22Rv1 (cell line): ENCODE results near the gene ARPC2.

Experiments used
- H3K27ac ChIP-seq: fragments of 450-650 bp; 2 replicates; pipeline ENCODE4 v1.5.1; 2017
- ZFX ChIP-seq: fragments of 450-650 bp; IDR thresholded peaks from 2 replicates; pipeline ENCODE4 v1.6.1; 2017; ENCODE audit warnings: antibody characterized with exemption, borderline replicate concordance
- TF ChIP-seq, protein P1 (sequence below): fragments of 450-650 bp; IDR thresholded peaks from 2 replicates; pipeline ENCODE4 v1.5.1; 2017; ENCODE audit warnings: mild to moderate bottlenecking

Gene ARPC2

DNA sequence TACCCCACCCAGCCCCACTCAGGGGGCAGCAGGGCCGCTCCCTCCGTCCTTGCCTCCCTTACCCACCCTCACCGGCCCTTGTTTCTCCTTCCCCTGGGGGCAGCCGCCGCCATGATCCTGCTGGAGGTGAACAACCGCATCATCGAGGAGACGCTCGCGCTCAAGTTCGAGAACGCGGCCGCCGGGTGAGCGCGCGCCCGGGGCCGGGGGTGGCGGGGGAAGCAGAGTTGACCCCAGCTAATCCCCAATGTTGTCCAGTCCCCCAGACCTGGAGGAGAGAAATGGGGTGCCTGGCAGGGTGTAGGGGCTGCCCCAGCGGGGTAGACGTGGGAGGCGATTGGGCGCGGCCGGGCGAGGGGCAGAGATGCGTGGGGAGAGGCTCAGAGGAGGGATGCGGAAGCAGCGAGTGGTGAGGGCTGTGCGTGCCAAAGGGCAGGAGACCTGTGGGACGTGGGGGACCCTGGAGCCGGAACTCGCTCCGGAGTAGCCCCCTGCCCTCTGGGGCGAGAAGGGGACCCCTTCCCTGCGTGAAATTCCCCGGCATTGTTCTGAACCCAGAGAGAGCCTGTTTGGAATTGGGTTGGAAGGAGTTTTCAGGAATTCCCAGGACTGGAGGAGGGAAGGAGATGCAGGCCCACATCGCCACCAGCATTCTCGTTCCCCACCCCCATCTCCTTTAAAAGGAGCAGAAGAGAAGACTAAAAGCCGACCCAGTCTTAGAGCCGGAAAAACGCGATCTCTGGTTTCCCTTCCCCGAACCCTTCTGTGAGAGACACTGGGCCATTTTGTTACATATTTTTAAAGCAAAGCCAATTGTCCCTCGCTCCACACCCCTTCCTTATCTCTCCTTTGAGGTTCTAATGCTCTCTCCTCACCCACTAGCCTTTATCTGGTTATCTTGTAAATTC is 625 bp downstream of the ARPC2 start:
- no peak for TF ChIP-seq ZFX
- TF ChIP-seq, protein P1, sequence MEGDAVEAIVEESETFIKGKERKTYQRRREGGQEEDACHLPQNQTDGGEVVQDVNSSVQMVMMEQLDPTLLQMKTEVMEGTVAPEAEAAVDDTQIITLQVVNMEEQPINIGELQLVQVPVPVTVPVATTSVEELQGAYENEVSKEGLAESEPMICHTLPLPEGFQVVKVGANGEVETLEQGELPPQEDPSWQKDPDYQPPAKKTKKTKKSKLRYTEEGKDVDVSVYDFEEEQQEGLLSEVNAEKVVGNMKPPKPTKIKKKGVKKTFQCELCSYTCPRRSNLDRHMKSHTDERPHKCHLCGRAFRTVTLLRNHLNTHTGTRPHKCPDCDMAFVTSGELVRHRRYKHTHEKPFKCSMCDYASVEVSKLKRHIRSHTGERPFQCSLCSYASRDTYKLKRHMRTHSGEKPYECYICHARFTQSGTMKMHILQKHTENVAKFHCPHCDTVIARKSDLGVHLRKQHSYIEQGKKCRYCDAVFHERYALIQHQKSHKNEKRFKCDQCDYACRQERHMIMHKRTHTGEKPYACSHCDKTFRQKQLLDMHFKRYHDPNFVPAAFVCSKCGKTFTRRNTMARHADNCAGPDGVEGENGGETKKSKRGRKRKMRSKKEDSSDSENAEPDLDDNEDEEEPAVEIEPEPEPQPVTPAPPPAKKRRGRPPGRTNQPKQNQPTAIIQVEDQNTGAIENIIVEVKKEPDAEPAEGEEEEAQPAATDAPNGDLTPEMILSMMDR, result no peak

DNA sequence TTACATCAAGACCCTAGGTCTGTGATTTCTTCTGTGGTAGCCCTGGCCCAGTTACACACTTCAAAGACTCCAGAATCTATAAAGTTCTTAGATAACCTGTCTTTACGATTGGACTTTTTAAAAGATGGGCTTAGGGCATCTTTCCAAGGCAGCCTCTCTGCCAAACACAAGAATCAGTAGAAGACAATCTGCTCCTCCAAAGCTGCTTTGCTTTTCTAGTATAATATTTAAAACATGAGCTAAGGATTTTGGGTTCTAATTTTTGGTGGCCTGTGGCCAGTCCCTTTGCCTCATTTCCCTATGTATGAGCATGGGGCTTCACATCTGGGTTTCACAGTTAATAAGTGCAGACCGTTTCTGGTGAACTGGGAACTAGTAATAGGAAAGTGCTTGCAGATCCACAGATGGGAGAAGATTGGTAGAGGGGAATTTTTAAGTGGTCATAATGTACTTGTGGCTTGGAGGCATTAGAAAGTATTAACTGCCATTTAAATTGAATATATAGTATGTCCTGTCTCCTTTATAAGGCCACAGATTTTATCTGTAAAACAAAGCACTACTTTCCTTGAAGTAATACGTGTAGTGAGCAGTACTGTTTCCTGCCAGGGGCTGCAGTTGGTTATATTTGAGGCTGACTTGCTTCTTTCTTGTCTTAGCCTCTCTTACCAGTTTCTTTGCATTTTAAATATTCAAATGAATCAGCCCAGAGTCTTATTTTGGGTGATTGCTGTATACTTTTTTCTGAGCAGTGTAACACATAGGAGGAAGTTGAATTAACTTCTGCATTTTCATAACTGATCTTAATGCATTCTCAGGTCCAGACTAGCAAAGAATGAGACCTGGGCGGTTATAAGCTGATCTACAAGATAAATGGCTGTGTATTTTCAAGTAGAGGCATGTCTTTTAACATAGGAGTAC is 1.5 kb downstream of the ARPC2 start:
- H3K27ac ChIP-seq, result peak overlapping the region; percentile 66
- TF ChIP-seq ZFX, result no peak
- TF ChIP-seq, protein P1, result no peak

More for the DNA sequence above, 625 bp downstream of the ARPC2 start:
- H3K27ac ChIP-seq, result peak overlapping the region; percentile 66

DNA sequence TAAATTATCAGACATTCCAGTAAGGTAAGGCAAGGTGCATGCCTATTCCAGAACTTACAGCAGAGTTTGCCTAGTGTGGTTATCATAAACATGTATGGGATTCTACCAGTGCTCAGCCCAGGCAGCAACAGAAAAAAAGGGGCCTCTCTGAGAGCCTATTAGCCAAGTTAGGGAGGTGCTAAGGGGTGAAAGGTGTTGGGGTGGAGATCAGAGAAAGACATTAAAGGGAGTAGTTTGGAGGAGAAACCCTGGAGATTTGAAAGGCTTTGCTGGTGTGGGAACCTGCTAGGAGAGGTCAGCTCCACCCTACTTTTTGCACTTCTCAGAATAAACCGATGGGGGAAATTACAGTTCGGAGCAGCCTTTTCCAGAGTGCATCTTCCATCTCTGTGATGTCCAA is 2.9 kb downstream of the ARPC2 start:
- no peak overlapping the region for H3K27ac ChIP-seq
- no peak for TF ChIP-seq ZFX
- TF ChIP-seq, protein P1, result no peak

DNA sequence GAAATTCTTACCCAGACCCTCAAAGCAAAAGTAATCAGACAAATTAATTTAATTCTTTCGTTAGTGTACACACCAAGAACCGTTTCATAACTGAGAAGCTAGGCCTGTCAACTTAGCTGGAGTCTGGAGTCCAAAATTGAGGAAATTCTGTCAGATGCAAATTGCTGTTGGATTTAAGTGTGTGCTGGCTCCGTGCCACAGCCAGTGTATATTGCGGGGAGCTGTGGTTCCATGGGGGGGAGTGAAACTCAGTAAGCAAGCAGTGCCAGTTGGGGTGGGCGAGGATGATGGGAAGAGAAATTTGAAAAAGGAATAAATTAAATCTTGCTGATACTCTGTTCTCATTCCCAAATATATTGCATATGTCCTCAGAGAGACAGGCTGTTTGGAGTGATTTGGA is 4.0 kb downstream of the ARPC2 start:
- no peak overlapping the region for H3K27ac ChIP-seq
- no peak for TF ChIP-seq ZFX
- TF ChIP-seq, protein P1, result no peak

DNA sequence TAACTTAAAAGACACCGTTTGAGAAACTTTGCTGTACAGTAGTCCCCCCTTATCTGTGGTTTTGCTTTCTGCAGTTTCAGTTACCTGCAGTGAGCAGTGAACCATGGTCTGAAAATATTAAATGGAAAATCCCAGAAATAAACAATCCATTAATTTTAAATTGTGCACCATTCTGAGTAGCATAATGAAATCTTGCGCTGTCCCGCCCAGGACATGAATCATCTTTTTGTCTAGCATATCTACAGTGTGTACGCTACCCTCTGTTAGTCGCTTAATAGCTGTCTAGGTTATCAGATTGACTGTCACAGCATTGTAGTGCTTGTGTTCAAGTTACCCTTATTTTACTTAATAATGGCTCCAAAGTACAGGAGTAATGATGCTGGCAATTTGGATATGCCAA is 6.1 kb downstream of the ARPC2 start:
- no peak overlapping the region for H3K27ac ChIP-seq
- TF ChIP-seq ZFX, result no peak
- TF ChIP-seq, protein P1, result no peak

DNA sequence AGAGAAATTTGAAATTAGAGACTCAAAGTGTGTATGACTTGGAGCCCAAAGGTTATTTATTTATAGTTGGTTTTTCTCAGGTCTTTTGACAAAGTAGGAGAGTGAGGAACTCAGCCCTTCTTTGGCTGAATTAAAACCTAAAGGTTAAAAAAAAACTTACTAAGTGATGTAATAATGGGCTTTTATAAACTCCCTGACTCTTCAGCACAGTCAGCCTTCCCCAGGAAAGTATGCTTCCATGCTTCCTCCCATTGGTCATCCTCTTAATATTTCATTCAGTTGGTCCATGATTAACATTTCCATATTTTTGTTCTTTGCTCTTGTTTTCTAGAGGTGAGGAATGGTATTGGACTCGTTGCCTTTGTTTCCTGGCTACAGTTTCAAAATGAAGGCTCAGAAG is 7.2 kb downstream of the ARPC2 start:
- H3K27ac ChIP-seq, result no peak overlapping the region
- no peak for TF ChIP-seq ZFX
- TF ChIP-seq, protein P1, result no peak
